ENCODE results near the gene NOP14. TPM values are rescaled to one million over a fixed set of nuclear protein-coding genes. Genes with fewer than 3 reads are reported as not detected.

NOP14 gene
- total RNA-seq, 2 donors from 2014 or later = 16.0 to 17.8 TPM

- Histone ChIP-seq H3K36me3 (peaks cover 3 to 12% of the 10 kb centered on the region in 2 donors), H3K4me3 (peak overlapping the region in 1 of 2 donors; percentile 99), H3K27ac (peak overlapping the region; percentile 90 to 91), H3K9me3 (no peaks in the 10 kb centered on the region), H3K4me1 (replicated peaks) (peaks cover 19% of the 10 kb centered on the region), H3K27me3 (replicated peaks; ENCODE audit: insufficient read depth) (no peaks in the 10 kb centered on the region)
- no peak for DNase-seq (ENCODE audit: low spot score)
- WGBS = 73% methylated on average over 20 of the region's 20 CpGs
- intact Hi-C loops (cut with DNase I) = loop anchor here (10.0 kb wide), 1 partner anchor 671 kb away; the partner anchor contains the start of gene MXD4
- TF ChIP-seq POLR2AphosphoS5 (IDR thresholded peaks at IDR 0.05) (no peak), POLR2A (IDR thresholded peaks at IDR 0.05) (no peak)
- TF ChIP-seq, protein P1, sequence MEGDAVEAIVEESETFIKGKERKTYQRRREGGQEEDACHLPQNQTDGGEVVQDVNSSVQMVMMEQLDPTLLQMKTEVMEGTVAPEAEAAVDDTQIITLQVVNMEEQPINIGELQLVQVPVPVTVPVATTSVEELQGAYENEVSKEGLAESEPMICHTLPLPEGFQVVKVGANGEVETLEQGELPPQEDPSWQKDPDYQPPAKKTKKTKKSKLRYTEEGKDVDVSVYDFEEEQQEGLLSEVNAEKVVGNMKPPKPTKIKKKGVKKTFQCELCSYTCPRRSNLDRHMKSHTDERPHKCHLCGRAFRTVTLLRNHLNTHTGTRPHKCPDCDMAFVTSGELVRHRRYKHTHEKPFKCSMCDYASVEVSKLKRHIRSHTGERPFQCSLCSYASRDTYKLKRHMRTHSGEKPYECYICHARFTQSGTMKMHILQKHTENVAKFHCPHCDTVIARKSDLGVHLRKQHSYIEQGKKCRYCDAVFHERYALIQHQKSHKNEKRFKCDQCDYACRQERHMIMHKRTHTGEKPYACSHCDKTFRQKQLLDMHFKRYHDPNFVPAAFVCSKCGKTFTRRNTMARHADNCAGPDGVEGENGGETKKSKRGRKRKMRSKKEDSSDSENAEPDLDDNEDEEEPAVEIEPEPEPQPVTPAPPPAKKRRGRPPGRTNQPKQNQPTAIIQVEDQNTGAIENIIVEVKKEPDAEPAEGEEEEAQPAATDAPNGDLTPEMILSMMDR (IDR thresholded peaks at IDR 0.05) = no peak
Observed at GRCh38 chr4:2935762-2936743, 27.2 kb downstream of the NOP14 start.

- intact Hi-C loops (cut with DNase I) = loop anchor here (5.0 to 10.0 kb wide), 3 partner anchors 93 to 670 kb away; partner anchors contain the start of genes ADD1 and MXD4
- Histone ChIP-seq H3K36me3 (peaks cover 0 to 12% of the 10 kb centered on the region in 2 donors), H3K27me3 (replicated peaks; ENCODE audit: insufficient read depth) (no peaks in the 10 kb centered on the region), H3K4me1 (replicated peaks) (peaks cover 28% of the 10 kb centered on the region), H3K4me3 (peak overlapping the region; percentile 95 to 99), H3K9me3 (no peaks in the 10 kb centered on the region), H3K27ac (peak overlapping the region; percentile 90 to 91)
- TF ChIP-seq POLR2AphosphoS5 (IDR thresholded peaks at IDR 0.05) = peak; percentile 92
- TF ChIP-seq, protein P1 (IDR thresholded peaks at IDR 0.05) = peak in 2 of 4 experiments; percentile 35 to 61
- TF ChIP-seq POLR2A (IDR thresholded peaks at IDR 0.05) = peak; percentile 99
- WGBS = under 1% methylated on average over 41 of the region's 70 CpGs
- peak; percentile 94 for DNase-seq (ENCODE audit: low spot score)
Observed at GRCh38 chr4:2934813-2935761, 28.1 kb downstream of the NOP14 start.

DNA sequence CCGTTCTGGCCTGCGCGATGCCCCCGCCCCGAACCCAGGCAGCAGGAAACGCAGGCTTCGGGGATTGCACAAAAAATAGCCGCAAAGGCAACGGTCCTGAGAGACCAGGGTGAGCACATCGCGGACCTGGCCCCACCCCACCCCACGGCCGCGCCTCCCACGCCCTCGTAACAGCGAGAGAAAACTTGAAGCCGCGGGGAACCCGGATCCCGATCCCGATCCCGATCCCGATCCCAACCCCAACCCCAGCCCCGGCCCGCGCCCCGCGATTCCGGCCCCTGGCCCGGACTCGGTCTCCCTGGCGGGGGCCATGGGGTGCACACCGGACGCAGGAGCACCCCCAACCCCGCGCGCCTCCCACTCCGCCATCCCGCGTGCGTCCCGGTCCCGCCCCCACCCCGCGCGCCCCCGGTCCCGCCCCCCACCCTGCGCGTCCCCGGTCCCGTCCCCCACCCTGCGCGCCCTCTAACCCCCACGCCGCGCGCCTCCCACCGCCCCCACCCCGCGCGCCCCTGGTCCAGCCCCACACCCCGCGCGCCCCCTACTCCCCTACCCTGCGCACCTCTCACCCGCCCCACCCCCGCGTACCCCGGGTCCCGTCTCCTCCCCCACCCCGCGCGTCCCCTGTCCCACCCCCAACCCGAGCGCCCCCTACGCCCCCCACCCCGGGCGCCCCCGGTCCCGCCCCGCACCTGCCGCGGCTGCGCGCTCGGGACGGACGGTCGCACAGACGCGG lies 29.0 kb downstream of the NOP14 start:
- H3K4me1 ChIP-seq (replicated peaks) = peaks cover 31% of the 10 kb centered on the region
- no peaks in the 10 kb centered on the region for H3K27me3 ChIP-seq (replicated peaks; ENCODE audit: insufficient read depth)
- TF ChIP-seq POLR2AphosphoS5 (IDR thresholded peaks at IDR 0.05) (no peak), POLR2A (IDR thresholded peaks at IDR 0.05) (no peak)
- TF ChIP-seq, protein P1 (IDR thresholded peaks at IDR 0.05) = no peak
- peak overlapping the region; percentile 90 to 91 for H3K27ac ChIP-seq
- H3K9me3 ChIP-seq = no peaks in the 10 kb centered on the region
- DNase-seq (ENCODE audit: low spot score) = no peak
- 1% methylated on average over 14 of the region's 93 CpGs for WGBS
- intact Hi-C loops (cut with DNase I) = loop anchor here (5.0 to 10.0 kb wide), 3 partner anchors 92 to 669 kb away; partner anchors contain the start of genes ADD1 and MXD4
- peaks cover 0 to 4% of the 10 kb centered on the region in 2 donors for H3K36me3 ChIP-seq
- peak overlapping the region; percentile 95 to 99 for H3K4me3 ChIP-seq

- Histone ChIP-seq H3K36me3 (peaks cover 0 to 4% of the 10 kb centered on the region in 2 donors), H3K4me3 (peak overlapping the region; percentile 95 to 99), H3K4me1 (replicated peaks) (peaks cover 31% of the 10 kb centered on the region), H3K27me3 (replicated peaks; ENCODE audit: insufficient read depth) (no peaks in the 10 kb centered on the region), H3K9me3 (no peaks in the 10 kb centered on the region), H3K27ac (peak overlapping the region; percentile 90 to 91)
- TF ChIP-seq POLR2A (IDR thresholded peaks at IDR 0.05) (no peak), POLR2AphosphoS5 (IDR thresholded peaks at IDR 0.05) (no peak)
- TF ChIP-seq, protein P1 (IDR thresholded peaks at IDR 0.05) = no peak
- 23% methylated on average over 23 of the region's 31 CpGs for WGBS
- intact Hi-C loops (cut with DNase I) = loop anchor here (5.0 to 10.0 kb wide), 3 partner anchors 91 to 669 kb away; partner anchors contain the start of genes ADD1 and MXD4
- no peak for DNase-seq (ENCODE audit: low spot score)
Observed at GRCh38 chr4:2933566-2934076, 29.6 kb downstream of the NOP14 start.
